Ishikawa (cell line): ENCODE results near the gene DICER1.

Experiments
- CEBPB ChIP-seq: IDR thresholded peaks from 2 replicates; pipeline ENCODE4 v1.6.1; 2012
- CREB1 ChIP-seq: IDR thresholded peaks from 2 replicates; pipeline ENCODE4 v1.6.1; 2012; ENCODE audit warnings: low read depth
- EGR1 ChIP-seq: IDR thresholded peaks from 2 replicates; pipeline ENCODE4 v1.6.1; 2012
- EP300 ChIP-seq: IDR thresholded peaks from 2 replicates; pipeline ENCODE4 v1.6.1; 2012; ENCODE audit warnings: borderline replicate concordance
- FOXM1 ChIP-seq: IDR thresholded peaks from 2 replicates; pipeline ENCODE4 v1.6.1; 2012; ENCODE audit warnings: low read depth, borderline replicate concordance
- MAX ChIP-seq: IDR thresholded peaks from 2 replicates; pipeline ENCODE4 v1.6.1; 2012
- NFIC ChIP-seq: IDR thresholded peaks from 2 replicates; pipeline ENCODE4 v1.6.1; 2012
- RAD21 ChIP-seq: IDR thresholded peaks from 2 replicates; pipeline ENCODE4 v1.6.1; 2012; ENCODE audit warnings: low read depth
- REST ChIP-seq: IDR thresholded peaks from 2 replicates; pipeline ENCODE4 v1.6.1; 2012; ENCODE audit warnings: low read depth, mild to moderate bottlenecking
- TAF1 ChIP-seq: IDR thresholded peaks from 2 replicates; pipeline ENCODE4 v1.6.1; 2012; ENCODE audit warnings: low read depth, mild to moderate bottlenecking
- TCF12 ChIP-seq: IDR thresholded peaks from 2 replicates; pipeline ENCODE4 v1.6.1; 2012; ENCODE audit warnings: low read depth
- TEAD4 ChIP-seq: IDR thresholded peaks from 2 replicates; pipeline ENCODE4 v1.6.1; 2012
- USF1 ChIP-seq: IDR thresholded peaks from 2 replicates; pipeline ENCODE4 v1.6.1; 2012
- YY1 ChIP-seq: IDR thresholded peaks from 2 replicates; pipeline ENCODE4 v1.6.1; 2012; ENCODE audit warnings: low read depth
- ZBTB7A ChIP-seq: IDR thresholded peaks from 2 replicates; pipeline ENCODE4 v1.6.1; 2012; ENCODE audit warnings: low read depth

DICER1 gene

GRCh38 chr14:95199298-95199983 is 42.1 kb upstream of the DICER1 start:
- TF ChIP-seq USF1 (no peak), EGR1 (no peak), CEBPB (no peak), YY1 (no peak), ZBTB7A (no peak), TEAD4 (no peak), MAX (no peak), REST (no peak), EP300 (no peak), TAF1 (no peak), CREB1 (no peak), TCF12 (no peak), RAD21 (no peak), FOXM1 (no peak), NFIC (no peak)

- TF ChIP-seq ZBTB7A: no peak
- no peak for TF ChIP-seq TCF12
- no peak for TF ChIP-seq TEAD4
- no peak for TF ChIP-seq MAX
- no peak for TF ChIP-seq EP300
- no peak for TF ChIP-seq EGR1
- TF ChIP-seq YY1: no peak
- TF ChIP-seq CREB1: no peak
- TF ChIP-seq USF1: no peak
- TF ChIP-seq FOXM1: no peak
These were observed 41.0 kb upstream of the DICER1 start for GRCh38 chr14:95198320-95198719.

- TF ChIP-seq TEAD4 (peak; percentile 77), NFIC (peak; percentile 50), ZBTB7A (no peak), TCF12 (peak; percentile 63), EP300 (peak; percentile 65), MAX (peak; percentile 65)
These were observed 40.2 kb upstream of the DICER1 start for GRCh38 chr14:95197551-95197950.

- TF ChIP-seq FOXM1 (no peak), RAD21 (no peak), MAX (no peak), REST (no peak), USF1 (no peak), ZBTB7A (no peak), CEBPB (no peak)
These were observed 39.7 kb upstream of the DICER1 start for GRCh38 chr14:95196826-95197545.

GRCh38 chr14:95196268-95196667 is 38.9 kb upstream of the DICER1 start:
- no peak for TF ChIP-seq TCF12
- no peak for TF ChIP-seq TAF1
- TF ChIP-seq NFIC: no peak
- no peak for TF ChIP-seq REST
- TF ChIP-seq YY1: no peak
- no peak for TF ChIP-seq FOXM1
- TF ChIP-seq RAD21: peak; percentile 61
- 0 out of 2 replicates have a peak, but pooled peaks have one; percentile 2 for TF ChIP-seq TEAD4
- no peak for TF ChIP-seq CREB1
- no peak for TF ChIP-seq USF1
